ENCODE data around the gene GJC2. TPM values are rescaled to one million over a fixed set of nuclear protein-coding genes. Genes with fewer than 3 reads are reported as not detected.
A peak's percentile ranks its signal among the peaks of the same experiment; 100 is the strongest.

Gene GJC2
- total RNA-seq, 5 donors from 2014 or later (not counting 1 experiment from before 2014, with no cell fraction given) = 1.1 to 3.1 (median 1.6) TPM

- ATAC-seq (replicated peaks in 1 of 4) (no peak), DNase-seq (peak in 2 of 35 experiments; percentile 26 to 61)
Observed at GRCh38 chr1:228136901-228137300, 12.8 kb upstream of the GJC2 start.

DNA sequence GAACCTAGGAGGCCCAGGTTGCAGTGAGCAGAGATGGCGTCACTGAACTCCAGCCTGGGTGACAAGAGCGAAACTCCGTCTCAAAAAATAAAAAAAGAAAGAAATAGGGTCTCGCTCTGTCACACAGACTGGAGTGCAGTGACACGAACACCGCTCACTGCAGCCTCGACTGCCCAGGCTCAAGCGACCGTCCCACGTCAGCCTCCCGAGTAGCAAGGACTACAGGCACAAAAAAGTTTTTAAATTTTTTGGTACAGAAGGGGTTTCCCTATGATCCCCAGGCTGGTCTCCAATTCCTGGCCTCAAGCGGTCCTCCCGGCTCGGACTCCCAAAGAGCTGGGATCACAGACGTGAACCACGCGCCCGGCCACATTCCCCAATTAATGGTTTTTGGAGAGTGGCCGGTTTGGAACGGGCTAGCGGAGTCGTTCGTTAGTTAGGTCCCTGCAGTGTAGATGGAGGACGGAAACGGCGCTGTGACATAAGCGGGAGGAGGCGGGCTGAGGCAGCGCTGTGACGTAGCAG is 10.3 kb upstream of the GJC2 start:
- H3K4me3 ChIP-seq (ENCODE audit: control insufficient read depth in 1 of 2, extremely low read depth in 1 of 2, low read length in 1 of 2) = peak overlapping the region; percentile 64 to 72
- POLR2A ChIA-PET = interaction anchor here in 1 of 2 donors (0.7 kb wide), 1 partner anchor 29 kb away, joined by 5 read pairs; no protein-coding TSS in a partner anchor
- ATAC-seq (replicated peaks in 1 of 4) (no peak), DNase-seq (no peak)
- CTCF ChIA-PET = no interaction called here
- H3K27ac Mint-ChIP-seq = peak overlapping the region; percentile 96 to 98
- no peaks in the 10 kb centered on the region for H3K9me3 ChIP-seq
- H3K4me1 ChIP-seq (ENCODE audit: control insufficient read depth in 1 of 2, extremely low read depth in 1 of 2, insufficient read depth in 2 of 2, low read length in 2 of 2) = peaks cover 12 to 59% of the 10 kb centered on the region in 2 experiments
- no peaks in the 10 kb centered on the region for H3K9me3 Mint-ChIP-seq
- peak overlapping the region; percentile 96 for H3K27ac ChIP-seq (ENCODE audit: low read length)
- H3K4me1 Mint-ChIP-seq = peaks cover 38 to 46% (median 44%) of the 10 kb centered on the region in 3 donors
- H3K27me3 Mint-ChIP-seq = peaks cover 0 to 10% of the 10 kb centered on the region in 2 donors
- peaks cover 0 to 4% of the 10 kb centered on the region in 2 donors for H3K36me3 ChIP-seq (ENCODE audit: control insufficient read depth in 2 of 2, extremely low read depth in 1 of 2, insufficient read depth in 1 of 2, low read length in 1 of 2)
- peak overlapping the region; percentile 94 to 96 (median 95) for H3K4me3 Mint-ChIP-seq
- H3K27me3 ChIP-seq (replicated peaks in 1 of 2; ENCODE audit: control insufficient read depth in 2 of 2, extremely low read depth in 1 of 2, insufficient read depth in 2 of 2, low read length in 1 of 2) = peaks cover 0 to 6% of the 10 kb centered on the region in 2 experiments
- 23% methylated on average over 30 of the region's 30 CpGs for WGBS (ENCODE audit: insufficient coverage)
- H3K36me3 Mint-ChIP-seq = no peaks in the 10 kb centered on the region

More at GRCh38 chr1:228136901-228137300, 12.8 kb upstream of the GJC2 start:
- H3K27ac ChIP-seq (ENCODE audit: low read length) = peak overlapping the region; percentile 52
- Mint-ChIP-seq H3K27me3 (peaks cover 0 to 11% of the 10 kb centered on the region in 2 donors), H3K4me3 (no peak overlapping the region), H3K4me1 (peaks cover 12 to 22% (median 19%) of the 10 kb centered on the region in 3 donors), H3K27ac (peak overlapping the region in 1 of 2 donors; percentile 22), H3K9me3 (no peaks in the 10 kb centered on the region), H3K36me3 (no peaks in the 10 kb centered on the region)
- peaks cover 0 to under 1% of the 10 kb centered on the region in 2 donors for H3K36me3 ChIP-seq (ENCODE audit: control insufficient read depth in 2 of 2, extremely low read depth in 1 of 2, insufficient read depth in 1 of 2, low read length in 1 of 2)
- H3K4me1 ChIP-seq (ENCODE audit: control insufficient read depth in 1 of 2, extremely low read depth in 1 of 2, insufficient read depth in 2 of 2, low read length in 2 of 2) = peaks cover 7 to 33% of the 10 kb centered on the region in 2 experiments
- H3K27me3 ChIP-seq (replicated peaks in 1 of 2; ENCODE audit: control insufficient read depth in 2 of 2, extremely low read depth in 1 of 2, insufficient read depth in 2 of 2, low read length in 1 of 2) = peaks cover 0 to 10% of the 10 kb centered on the region in 2 experiments
- no peaks in the 10 kb centered on the region for H3K9me3 ChIP-seq
- WGBS (ENCODE audit: insufficient coverage) = no CpG with 5 or more reads among the region's 1 CpG
- CTCF ChIA-PET = interaction anchor here in 1 of 2 donors (0.6 to 0.8 kb wide), 3 partner anchors 28 to 375 kb away, joined by 3 to 4 read pairs (median 3); no protein-coding TSS in a partner anchor
- H3K4me3 ChIP-seq (ENCODE audit: control insufficient read depth in 1 of 2, extremely low read depth in 1 of 2, low read length in 1 of 2) = no peak overlapping the region
- POLR2A ChIA-PET = interaction anchor here in 1 of 2 donors (0.6 kb wide), 1 partner anchor 29 kb away, joined by 8 read pairs; the partner anchor contains the start of gene IBA57

DNA sequence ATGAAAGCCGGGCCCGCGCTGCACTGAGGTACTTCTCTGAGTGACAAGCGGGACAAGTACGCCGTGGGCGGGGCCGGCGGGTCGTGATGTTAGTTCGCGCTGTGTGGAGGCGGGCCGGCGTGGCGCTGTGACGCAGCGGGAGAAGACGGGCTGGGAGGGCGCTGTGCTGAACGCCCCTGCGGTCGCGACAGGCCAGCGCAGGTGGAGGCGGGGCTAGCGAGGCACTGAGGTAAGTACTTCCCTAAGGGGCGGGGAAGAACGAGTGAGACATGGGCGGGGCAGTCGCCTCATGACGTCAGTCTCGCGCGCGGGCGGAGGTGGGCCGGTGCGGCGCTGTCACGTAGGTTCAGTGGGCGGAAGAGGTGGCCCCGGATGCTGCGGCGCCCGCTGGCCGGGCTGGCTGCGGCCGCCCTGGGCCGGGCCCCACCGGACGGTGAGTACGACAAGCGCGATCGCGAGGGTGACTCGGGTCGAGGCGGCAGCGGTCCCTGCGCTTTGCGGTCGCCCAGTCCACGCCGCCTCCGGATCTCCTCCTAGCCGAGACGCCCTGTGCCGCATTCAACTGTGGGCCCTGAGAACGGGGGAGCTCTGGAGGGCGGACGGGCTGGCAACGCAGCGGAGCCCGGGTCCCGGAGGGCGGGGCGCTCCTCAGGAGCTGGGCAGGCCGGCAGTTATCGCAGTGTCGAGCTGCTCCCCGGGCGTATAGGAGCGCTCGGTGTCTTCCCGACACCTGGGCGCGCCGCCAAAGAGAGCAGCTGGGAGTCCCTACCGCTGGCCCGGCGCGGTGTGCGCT is 9.6 kb upstream of the GJC2 start, which contains the start of gene GUK1:
TSS of gene GUK1 (plus strand) at position 349 of the 793 bp plus-strand sequence. CDS start at position 373, 24 bp downstream.
- Mint-ChIP-seq H3K27me3 (peaks cover 0 to 4% of the 10 kb centered on the region in 2 donors), H3K36me3 (no peaks in the 10 kb centered on the region), H3K4me3 (peak within 1 kb of the TSS; percentile 94 to 96 (median 95)), H3K4me1 (peaks cover 41 to 49% (median 47%) of the 10 kb centered on the region in 3 donors), H3K9me3 (no peaks in the 10 kb centered on the region), H3K27ac (peak within 1 kb of the TSS; percentile 96 to 98)
- under 1% methylated on average over 92 of the region's 95 CpGs for WGBS (ENCODE audit: insufficient coverage)
- no peaks in the 10 kb centered on the region for H3K27me3 ChIP-seq (replicated peaks in 1 of 2; ENCODE audit: control insufficient read depth in 2 of 2, extremely low read depth in 1 of 2, insufficient read depth in 2 of 2, low read length in 1 of 2)
- ATAC-seq (replicated peaks in 1 of 4) = peak; percentile 87 to 96 (median 92)
- CTCF ChIA-PET = interaction anchor here in 1 of 2 donors (0.5 to 2.1 kb wide), 3 partner anchors 22 to 319 kb away, joined by 3 to 15 read pairs (median 4); partner anchors contain the start of gene IBA57
- peaks cover 1 to 4% of the 10 kb centered on the region in 2 donors for H3K36me3 ChIP-seq (ENCODE audit: control insufficient read depth in 2 of 2, extremely low read depth in 1 of 2, insufficient read depth in 1 of 2, low read length in 1 of 2)
- H3K4me1 ChIP-seq (ENCODE audit: control insufficient read depth in 1 of 2, extremely low read depth in 1 of 2, insufficient read depth in 2 of 2, low read length in 2 of 2) = peaks cover 12 to 65% of the 10 kb centered on the region in 2 experiments
- DNase-seq = peak; percentile 99 to 100 (median 100)
- H3K9me3 ChIP-seq = no peaks in the 10 kb centered on the region
- peak within 1 kb of the TSS; percentile 98 for H3K27ac ChIP-seq (ENCODE audit: low read length)
- H3K4me3 ChIP-seq (ENCODE audit: control insufficient read depth in 1 of 2, extremely low read depth in 1 of 2, low read length in 1 of 2) = peak within 1 kb of the TSS; percentile 85 to 97
- POLR2A ChIA-PET = interaction anchor here (0.6 to 0.8 kb wide), 4 partner anchors 26 to 566 kb away, joined by 3 to 4 read pairs (median 3); no protein-coding TSS in a partner anchor

GRCh38 chr1:228140724-228141225 is 9.0 kb upstream of the GJC2 start:
- whole genome bisulfite sequencing (ENCODE audit: insufficient coverage) = 2% methylated on average over 22 of the region's 25 CpGs
- Mint-ChIP-seq H3K4me1 (peaks cover 41 to 51% (median 48%) of the 10 kb centered on the region in 3 donors), H3K36me3 (no peaks in the 10 kb centered on the region), H3K27me3 (peaks cover 0 to 2% of the 10 kb centered on the region in 2 donors), H3K27ac (peak overlapping the region; percentile 95 to 98), H3K4me3 (peak overlapping the region; percentile 94 to 96 (median 95)), H3K9me3 (no peaks in the 10 kb centered on the region)
- no peaks in the 10 kb centered on the region for H3K9me3 ChIP-seq
- peak overlapping the region; percentile 85 to 97 for H3K4me3 ChIP-seq (ENCODE audit: control insufficient read depth in 1 of 2, extremely low read depth in 1 of 2, low read length in 1 of 2)
- ChIA-PET POLR2A (interaction anchor here in 1 of 2 donors (0.6 to 0.8 kb wide), 3 partner anchors 26 to 567 kb away, joined by 3 to 4 read pairs (median 3); no protein-coding TSS in a partner anchor), CTCF (interaction anchor here in 1 of 2 donors (0.7 to 2.1 kb wide), 2 partner anchors 21 to 25 kb away, joined by 3 to 15 read pairs; partner anchors contain the start of gene IBA57)
- peaks cover 7% of the 10 kb centered on the region in 2 donors for H3K36me3 ChIP-seq (ENCODE audit: control insufficient read depth in 2 of 2, extremely low read depth in 1 of 2, insufficient read depth in 1 of 2, low read length in 1 of 2)
- peak overlapping the region; percentile 98 for H3K27ac ChIP-seq (ENCODE audit: low read length)
- DNase-seq (peak in 2 of 35 experiments; percentile 14 to 28), ATAC-seq (replicated peaks in 1 of 4) (no peak)
- H3K27me3 ChIP-seq (replicated peaks in 1 of 2; ENCODE audit: control insufficient read depth in 2 of 2, extremely low read depth in 1 of 2, insufficient read depth in 2 of 2, low read length in 1 of 2) = no peaks in the 10 kb centered on the region
- H3K4me1 ChIP-seq (ENCODE audit: control insufficient read depth in 1 of 2, extremely low read depth in 1 of 2, insufficient read depth in 2 of 2, low read length in 2 of 2) = peaks cover 12 to 71% of the 10 kb centered on the region in 2 experiments

DNA sequence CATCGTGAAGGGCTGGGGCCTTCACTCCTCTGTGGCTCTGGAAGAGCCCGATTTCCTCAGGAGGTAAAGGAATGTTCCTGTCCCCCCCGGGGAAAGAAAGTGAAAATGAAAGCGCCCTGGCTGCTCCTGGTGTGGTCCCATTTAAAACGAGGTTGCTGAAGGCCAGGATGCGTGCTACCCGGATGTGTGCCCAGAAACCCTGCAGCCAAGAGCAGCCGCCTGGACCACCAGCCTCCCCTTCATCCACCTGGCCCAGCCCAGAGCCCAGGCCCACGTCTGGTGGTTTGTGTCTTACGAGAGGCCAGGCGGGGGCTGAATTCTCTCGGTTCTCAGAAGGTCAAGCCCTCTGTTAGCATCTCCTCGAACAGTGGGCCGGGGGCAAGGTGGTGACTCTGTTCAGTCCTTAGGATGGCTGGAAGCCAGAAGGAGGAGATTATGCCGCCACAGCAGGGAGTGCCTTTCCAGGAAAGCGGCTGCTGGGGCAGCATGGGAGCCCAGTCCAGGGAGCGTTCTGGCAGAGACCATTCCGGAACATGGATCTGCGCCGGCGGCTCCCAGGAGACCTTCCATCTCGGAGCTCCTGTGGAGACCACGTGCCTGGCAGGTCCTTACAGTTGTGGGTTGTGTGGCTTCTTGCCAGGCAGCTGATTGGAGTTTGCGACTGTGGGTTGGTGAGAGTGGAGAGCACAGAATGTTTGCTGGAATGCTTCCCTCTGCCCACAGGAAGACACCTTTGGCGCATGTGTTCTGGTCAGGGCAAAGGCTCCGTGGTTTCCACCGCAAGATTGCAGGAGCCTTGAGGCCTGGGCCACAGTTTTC is 8.3 kb upstream of the GJC2 start:
- Mint-ChIP-seq H3K4me1 (peaks cover 41 to 52% (median 48%) of the 10 kb centered on the region in 3 donors), H3K27me3 (no peaks in the 10 kb centered on the region), H3K4me3 (peak overlapping the region; percentile 94 to 96 (median 95)), H3K9me3 (no peaks in the 10 kb centered on the region), H3K36me3 (peaks cover under 1% of the 10 kb centered on the region), H3K27ac (peak overlapping the region; percentile 95 to 98)
- H3K4me1 ChIP-seq (ENCODE audit: control insufficient read depth in 1 of 2, extremely low read depth in 1 of 2, insufficient read depth in 2 of 2, low read length in 2 of 2) = peaks cover 12 to 76% of the 10 kb centered on the region in 2 experiments
- ChIA-PET POLR2A (interaction anchor here in 1 of 2 donors (0.6 kb wide), 1 partner anchor 21 kb away, joined by 4 read pairs; no protein-coding TSS in a partner anchor), CTCF (interaction anchor here in 1 of 2 donors (2.1 kb wide), 1 partner anchor 25 kb away, joined by 15 read pairs; the partner anchor contains the start of gene IBA57)
- DNase-seq (peak in 3 of 35 experiments; percentile 13 to 62 (median 25)), ATAC-seq (replicated peaks in 1 of 4) (no peak)
- H3K36me3 ChIP-seq (ENCODE audit: control insufficient read depth in 2 of 2, extremely low read depth in 1 of 2, insufficient read depth in 1 of 2, low read length in 1 of 2) = peaks cover 8 to 14% of the 10 kb centered on the region in 2 donors
- H3K27ac ChIP-seq (ENCODE audit: low read length) = peak overlapping the region; percentile 98
- H3K4me3 ChIP-seq (ENCODE audit: control insufficient read depth in 1 of 2, extremely low read depth in 1 of 2, low read length in 1 of 2) = peak overlapping the region; percentile 85 to 97
- no peaks in the 10 kb centered on the region for H3K27me3 ChIP-seq (replicated peaks in 1 of 2; ENCODE audit: control insufficient read depth in 2 of 2, extremely low read depth in 1 of 2, insufficient read depth in 2 of 2, low read length in 1 of 2)
- H3K9me3 ChIP-seq = no peaks in the 10 kb centered on the region
- 21% methylated on average over 24 of the region's 27 CpGs for WGBS (ENCODE audit: insufficient coverage)

Data from T-cell (primary cell).